GM19328 (cell line): ENCODE data around the gene COL8A2.
"Not testable (repeated sequence)": the region's sequence is repeated elsewhere in the genome, so short reads cannot be mapped to it uniquely, and the experiment has no call there.

Source experiments
- ATAC-seq: cut with Tn5 transposase; IDR thresholded peaks from one replicate; pipeline ENCODE4 v1.9.1; 2021; ENCODE audit warnings: mild to moderate bottlenecking, moderate library complexity; ENCODE audit not compliant: unreplicated experiment

The COL8A2 gene

DNA sequence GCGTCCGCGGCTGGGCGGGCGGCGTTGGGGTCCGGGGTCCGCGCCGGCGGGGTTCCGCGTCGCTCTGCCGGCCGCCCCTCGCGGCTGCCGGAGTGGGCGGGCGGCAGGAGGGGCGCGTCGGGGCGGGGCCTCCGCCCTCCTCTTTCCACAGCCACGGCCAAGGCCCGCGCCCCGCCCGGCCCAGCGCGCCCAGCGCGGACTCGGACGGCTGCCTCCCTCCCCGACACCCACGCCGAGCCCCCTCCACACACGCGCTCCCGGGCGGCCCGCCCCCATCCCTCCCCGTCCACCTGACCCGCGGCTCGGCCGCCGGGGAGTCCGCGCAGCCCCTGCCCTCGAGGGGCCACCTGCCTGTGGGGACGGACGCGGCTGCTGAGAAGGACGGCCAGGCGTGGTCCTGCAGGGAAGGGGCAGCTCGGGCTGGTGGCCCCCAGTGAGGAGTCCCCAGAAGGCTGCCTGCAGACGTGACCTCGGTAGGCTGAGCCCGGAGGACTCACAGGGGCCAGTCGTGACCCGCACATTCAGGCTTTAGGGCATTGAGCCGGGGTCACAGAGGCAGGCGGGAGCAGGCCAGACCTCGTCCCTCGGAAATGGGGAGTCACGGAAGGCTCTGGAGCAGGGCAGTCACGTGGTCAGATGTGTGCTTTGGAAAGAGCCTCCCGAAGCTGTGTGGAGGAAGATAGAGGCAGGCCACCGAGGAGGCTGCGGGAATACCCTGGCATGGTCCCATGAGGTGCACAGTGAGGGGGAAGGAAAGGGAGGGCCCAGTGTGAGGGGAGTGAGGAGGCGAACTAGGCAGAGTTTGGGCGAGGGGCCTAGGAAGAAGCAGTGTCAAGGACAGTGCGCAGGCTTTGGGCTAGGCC lies at the start of gene COL8A2:
Gene COL8A2, minus strand, starts transcription at position 94 of the 863 bp plus-strand sequence. CDS start 24,980 bp downstream, outside the sequence.
- no peak for ATAC-seq

DNA sequence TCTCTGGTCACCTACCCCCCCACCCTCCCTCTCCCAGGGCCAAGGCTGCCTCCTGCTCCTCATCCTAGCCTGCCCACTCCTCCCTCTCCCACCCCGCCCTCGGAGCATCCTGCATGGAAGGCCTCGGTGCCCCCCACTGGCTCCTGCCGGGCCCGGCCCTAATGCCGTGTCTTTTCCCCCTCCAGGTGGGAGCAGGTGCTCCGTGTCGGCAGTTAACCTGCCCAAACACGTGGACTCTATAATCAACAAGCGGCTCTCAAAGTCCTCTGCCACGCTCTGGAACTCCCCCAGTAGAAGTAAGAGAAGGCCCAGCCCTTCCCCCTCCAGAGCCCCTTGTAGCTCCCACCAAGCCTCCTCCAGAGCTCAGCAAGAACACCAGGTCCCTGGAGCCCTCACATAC lies 49.7 kb upstream of the COL8A2 start:
- no peak for ATAC-seq

DNA sequence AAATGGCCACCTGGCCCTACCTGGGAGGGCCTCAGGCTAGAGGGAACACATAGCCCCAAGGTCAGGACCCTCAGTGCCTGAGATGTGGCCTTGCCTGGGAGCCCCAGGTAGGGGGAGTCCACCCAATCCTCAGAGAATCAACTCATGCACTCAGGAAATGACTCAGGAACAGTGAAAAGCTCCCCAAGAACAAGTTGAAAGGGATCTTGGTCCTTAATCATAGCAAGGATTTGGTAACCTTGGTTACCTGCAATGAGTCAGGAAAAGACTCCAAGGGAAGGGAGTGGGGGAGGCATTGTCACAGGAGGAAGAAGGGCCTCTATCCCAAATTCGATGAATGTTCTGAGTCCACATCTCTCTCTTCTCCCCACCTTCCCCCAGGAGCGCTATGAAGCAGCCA lies 48.0 kb upstream of the COL8A2 start:
- no peak for ATAC-seq

DNA sequence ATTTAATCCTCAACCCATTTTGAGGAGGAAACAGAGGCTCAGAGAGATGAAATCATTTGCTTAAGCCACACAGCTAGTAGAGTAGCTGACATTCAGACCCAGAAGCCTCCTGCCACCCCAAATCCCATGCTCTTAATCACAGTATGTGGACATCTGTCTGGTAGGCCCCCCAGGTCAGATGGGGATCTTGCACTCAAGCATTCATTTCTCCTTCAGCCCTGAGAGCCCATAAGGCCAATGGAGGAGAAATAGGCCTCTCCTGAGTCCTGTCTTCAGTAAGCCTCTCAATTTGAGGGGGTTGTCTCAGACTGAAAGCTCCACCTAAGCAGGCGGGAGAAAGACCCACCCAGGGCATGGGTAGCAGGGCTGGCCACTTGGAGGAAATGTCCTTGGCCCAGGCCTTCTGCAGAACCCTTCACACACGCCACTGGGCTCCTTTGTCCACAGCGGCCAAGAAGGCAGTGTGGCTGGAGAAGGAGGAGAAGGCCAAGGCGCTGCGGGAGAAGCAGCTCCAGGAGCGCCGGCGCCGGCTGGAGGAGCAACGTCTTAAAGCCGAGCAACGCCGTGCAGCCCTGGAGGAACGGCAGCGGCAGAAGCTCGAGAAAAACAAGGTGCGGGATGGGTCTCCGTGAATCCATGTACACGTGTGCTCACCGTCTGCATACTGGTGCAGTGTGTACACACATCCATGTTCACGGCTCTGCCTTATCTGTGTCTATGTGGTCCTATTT lies 47.2 kb upstream of the COL8A2 start:
- ATAC-seq: no peak

DNA sequence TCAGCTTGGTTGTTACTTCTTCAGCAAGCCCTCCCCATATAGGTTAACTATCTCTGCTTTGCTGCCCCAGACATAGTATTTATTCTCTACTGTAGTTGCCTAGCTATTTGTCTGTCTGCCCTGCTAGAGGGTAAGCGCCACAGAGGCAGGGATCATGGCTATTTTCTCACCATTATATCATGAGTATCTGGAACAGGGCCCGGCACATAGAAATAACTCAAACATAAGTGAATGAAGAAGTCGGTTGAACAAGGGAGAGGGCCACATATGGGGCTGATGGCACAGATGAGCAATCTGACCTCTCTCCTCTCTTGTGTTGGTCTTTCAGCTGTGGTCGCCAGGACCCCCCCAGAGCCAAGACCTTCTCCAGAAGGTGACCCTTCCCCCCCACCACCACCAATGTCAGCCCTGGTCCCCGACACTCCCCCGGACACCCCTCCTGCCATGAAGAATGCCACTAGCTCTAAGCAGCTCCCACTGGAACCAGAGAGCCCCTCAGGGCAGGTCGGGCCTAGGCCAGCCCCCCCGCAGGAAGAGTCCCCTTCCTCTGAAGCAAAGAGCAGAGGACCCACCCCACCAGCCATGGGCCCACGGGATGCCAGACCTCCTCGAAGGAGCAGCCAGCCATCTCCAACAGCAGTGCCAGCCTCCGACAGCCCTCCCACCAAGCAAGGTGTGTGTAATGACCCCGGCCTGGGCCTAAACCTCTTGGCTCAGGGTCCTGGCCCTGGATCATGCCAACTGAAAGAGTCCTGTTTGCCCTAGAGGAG lies 45.8 kb upstream of the COL8A2 start:
- ATAC-seq: no peak

DNA sequence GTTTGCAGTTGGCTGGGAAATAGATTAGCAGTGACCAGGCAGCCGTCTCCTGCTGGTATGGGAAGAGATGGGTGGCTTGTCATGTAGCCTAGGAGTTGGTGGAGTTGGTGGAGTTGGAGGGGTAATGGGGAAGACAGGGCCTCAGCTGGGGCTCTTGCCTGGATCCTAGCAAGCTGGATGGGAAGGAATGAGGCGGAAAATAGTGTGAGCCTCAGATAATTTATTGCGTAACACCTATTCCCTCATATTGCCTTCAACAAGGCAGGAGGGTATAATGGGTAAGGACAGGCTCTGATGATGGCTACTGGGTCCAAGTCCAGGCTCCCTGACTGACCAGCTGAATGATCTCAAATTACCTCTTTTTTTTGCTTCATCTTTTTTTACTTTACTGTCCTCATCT lies 43.5 kb upstream of the COL8A2 start:
- no peak for ATAC-seq

DNA sequence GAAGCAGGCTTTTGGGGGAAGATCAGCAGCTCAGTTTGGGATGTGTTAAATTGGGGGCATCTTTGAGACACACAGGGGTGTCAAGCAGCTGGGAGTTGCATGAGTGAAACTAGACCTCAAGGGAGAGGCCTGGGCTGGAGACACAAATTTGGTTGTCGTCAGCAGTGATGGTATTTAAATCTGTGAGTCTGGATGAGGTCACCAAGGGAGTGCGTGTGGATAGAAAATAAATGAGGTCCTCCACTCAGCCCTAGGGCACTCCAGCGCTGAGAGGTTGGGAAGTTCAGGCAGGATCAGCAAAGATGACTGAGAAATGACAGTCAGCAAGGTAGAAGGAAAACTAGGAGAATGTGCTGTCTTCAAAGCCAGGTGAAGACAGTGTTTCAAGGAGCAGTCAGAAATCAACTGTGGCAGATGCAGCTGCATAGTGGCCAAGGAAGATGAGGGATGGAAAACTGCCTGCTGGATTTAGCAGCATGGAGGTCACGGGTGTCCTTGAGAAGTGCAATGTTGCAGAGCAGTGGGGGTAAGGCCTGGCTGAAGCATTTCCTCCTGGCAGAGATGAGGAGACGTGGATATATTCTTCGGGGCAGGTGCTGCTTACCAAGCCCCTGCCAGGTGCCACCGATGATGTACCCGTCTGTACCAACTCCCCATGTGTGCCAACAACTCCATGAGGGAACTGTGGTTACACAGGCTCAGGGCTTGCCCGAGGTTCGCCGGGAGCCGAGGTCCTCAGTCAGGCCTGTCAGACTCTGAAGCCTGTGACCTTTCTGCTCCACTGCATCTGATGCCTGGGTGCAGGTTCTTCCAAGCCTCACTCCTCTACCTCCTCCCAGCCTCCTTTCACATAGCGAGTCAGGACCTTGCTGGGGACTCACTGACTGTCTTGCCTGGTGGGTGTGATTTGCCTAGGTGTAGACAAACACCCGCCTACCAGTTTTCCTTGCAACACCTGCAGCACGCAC lies 42.2 kb upstream of the COL8A2 start:
- ATAC-seq: no peak

DNA sequence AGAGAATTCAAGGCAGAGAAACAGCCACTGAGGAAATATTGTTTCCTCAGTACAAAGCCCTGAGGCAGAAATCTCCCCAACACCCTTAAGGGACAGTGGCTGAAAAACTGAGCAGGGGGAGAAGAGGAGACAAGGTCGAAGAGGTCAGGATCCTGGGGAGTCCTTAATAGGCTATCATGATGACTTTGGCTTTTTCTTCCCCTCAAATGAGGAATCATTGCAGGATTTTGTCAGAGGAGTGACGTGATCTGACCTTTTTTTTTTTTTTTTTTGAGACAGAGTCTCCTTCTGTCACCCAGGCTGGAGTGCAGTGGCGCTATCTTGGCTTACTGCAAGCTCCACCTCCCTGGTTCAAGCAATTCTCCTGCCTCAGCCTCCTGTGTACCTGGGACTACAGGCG lies 41.1 kb upstream of the COL8A2 start:
- no peak for ATAC-seq

DNA sequence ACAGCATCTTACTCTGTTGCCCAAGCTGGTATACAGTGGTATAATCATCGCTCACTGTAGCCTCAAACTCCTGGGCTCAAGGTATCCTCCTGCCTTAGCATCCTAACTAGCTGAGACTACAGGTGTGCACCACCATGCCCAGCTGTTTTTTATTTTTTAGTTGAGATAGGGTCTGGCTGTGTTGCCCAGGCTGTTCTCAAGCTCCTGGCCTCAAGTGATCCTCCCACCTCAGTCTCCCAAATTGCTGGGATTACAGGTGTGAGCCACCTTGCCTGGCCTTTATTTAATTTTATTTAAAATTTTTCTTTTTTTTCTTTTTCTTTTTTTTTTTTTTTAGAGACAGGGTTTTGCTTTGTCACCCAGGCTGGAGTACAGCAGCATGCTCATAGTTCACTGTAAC lies 40.1 kb upstream of the COL8A2 start:
- no peak for ATAC-seq

DNA sequence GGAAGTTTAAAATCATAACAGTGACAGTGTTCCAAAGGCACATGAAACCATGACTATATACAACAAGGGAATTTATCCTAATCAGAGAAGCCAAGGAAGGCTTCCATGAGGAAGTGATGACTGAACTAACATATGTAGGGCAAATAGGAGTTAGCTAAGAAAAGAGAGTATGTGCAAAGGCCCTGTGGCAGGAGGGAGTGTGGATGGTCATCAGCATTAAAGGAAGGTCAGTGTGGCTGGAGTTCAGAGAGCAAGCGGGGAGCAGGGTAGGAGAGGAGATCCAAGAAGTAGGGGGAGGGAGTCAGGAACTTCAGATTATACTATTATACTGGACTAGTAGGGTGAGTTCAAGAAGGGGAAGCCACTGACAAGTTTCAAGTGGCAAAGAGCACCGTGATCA lies 39.3 kb upstream of the COL8A2 start:
- no peak for ATAC-seq

DNA sequence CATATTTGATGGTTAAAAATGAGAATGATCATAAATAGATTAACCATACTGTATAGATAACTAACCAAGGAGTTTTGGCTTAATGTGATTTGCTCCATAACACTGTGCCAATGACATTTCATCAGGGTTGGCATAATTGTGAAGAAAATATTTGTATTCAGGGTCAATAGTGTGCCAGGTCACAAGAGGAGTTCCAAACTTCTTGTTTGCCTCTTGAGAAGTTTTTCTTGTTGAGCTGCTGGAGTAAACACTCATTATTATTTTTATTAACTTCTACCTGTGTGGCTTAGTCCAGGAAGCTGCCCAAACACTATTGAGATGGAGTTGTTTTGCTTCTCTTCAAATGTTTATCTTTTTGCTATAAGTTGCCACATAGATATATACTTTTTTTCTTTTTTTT lies 38.4 kb upstream of the COL8A2 start:
- ATAC-seq: no peak

DNA sequence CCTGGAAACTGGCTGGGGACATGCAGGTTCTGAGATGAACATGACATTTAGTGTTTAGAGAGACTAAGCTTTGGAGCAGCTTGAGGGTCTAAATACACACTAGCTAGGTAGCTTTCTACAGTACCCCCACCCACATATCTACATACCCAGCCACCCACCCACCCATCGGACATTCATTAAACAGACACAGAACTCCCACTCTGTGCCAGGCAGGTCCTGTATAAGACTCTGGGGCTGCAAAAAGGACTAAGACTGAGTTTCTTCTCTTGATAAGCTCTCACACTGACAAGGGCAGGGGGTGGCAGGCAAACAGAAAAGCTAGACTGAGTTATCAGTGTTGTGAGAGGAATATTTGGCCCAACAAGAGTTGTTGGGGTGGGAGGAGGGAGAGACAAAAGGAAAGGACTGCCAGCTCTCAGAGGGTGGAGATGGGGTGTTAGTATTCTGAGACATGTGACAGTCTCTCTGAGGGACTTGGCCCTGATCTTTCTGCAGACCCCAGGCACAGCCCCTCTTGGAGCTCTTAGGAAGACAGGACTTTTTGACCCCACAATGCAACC lies 37.7 kb upstream of the COL8A2 start:
- no peak for ATAC-seq

DNA sequence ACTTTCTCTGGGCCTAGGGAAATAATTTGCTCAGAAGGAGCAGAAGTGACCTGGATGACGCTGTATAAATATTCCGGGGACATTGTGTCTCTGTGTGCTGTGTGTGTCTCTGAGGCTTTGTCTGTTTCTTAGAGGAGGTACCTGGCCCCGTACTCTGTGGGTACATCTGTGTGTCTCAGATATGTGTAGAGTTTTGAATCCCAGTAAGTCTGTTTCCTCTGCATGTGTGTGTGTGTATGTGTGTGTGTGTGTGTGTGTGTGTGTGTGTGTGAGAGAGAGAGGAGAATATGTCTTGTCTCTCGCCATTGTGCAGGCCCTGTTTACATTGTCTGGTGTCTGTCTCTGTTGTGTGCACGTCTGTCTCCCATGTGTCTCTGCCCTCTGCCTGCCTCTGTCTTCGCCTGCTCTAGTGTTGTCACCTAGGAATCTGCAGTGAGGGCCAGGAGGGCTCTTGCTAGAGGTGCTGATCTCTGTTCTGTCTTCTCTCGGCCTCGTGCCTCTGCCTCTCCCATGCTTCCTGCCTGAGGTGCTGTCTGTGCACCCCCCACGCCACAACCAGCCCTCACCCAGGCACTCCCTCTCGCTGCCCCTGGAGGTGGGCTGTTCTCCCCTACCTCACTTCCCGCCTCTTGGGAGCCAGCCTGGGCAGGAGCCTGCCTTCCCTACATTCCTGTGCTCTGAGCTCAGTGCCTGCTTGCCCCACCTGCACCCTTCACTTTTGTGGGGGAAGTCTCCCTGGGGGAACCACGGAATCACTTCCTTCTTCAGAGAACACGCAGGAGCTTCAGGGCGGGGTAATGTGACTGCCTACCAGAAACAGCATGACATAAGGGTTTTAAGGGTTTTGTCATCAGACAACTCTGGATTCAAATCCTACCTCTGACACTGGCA lies 36.9 kb upstream of the COL8A2 start:
- no peak for ATAC-seq

DNA sequence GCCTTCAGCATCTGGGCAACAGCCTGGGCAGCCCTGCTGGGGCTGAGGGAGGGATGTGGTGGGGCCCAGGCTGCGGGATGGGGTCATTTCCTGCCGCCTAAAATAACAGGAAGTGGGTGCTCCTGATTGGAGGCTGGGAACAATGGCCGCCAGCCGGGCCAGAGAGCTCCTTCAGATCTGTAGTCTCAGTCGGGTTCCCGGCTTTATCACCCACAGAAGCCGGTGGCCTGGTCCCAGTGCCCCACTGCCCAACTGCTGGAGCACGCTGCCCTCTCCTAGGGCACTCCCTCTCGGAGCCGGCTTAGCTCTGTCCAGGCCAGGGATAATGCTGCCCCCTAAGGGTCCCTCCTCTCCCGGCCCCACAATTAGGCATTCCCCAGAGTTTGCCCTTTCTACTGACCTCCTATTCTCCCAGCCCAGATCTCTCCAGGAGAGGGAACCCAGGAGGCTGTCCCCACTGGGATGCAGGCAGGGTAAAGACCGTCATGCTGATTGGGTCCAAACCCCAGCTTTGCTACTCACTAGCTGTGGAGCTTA lies 36.0 kb upstream of the COL8A2 start:
- no peak for ATAC-seq

DNA sequence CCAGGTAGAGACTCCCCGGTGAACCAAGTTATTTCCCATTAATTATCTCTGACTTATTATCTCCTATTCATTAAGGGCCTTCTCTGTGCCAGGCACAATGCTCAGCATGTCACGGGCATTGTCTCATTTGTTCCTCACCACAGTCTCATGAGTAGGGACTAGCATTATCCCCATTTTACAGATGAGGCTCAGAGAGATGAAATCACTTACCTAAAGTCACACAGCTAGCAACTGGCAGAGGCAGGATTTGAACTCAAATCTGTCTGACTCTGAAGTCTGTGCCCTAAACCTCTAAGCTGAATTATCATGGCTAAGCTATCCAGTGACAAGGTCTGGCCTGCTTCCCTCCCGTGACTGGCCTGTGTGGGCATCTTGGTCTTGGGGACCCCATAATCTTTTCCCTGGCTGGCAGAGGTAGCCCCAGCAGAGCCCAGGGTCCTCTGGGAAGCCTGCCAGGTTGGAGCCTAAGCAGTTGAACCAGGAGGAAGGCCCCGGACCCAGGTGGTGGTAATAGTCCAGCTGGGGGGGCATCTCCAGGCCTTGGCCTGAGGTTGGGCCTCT lies 35.4 kb upstream of the COL8A2 start:
- no peak for ATAC-seq

DNA sequence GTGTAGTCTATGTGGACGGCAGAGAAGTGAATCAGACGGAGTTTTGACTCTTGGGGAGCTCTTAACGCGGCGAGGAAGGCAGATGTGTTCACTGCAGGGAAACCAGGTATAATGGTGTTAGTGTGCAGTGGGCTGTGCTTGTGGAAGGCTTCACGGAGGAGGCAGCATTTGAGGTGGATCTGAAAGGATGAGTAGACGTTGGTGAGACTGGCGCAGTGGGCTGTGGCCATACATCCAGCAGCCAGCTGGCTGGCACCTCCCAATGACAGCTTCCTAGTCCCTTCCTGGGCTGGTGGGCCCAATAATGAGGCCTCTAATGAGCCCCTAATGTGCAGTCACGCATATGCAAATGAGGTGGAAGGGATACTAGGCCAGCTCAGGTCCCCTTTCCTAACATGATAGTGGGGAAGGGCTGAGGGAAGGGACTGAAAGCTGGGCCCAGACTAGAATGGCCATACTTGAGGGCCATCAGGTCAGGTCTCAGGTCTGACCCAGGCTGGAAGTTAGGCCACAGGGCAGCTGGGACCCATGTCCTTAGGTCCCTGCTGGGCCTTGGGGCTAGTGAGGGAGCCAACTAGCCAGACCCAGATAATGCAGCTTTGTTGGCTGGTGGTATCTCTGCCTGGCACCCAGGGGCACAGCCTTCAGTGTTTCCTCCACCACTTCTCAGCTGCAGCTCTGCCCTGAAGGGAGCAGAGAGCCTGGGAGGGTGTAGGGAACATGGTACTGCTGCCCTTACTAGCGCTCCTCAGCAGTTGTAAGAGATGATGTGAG lies 34.8 kb upstream of the COL8A2 start:
- ATAC-seq: no peak

DNA sequence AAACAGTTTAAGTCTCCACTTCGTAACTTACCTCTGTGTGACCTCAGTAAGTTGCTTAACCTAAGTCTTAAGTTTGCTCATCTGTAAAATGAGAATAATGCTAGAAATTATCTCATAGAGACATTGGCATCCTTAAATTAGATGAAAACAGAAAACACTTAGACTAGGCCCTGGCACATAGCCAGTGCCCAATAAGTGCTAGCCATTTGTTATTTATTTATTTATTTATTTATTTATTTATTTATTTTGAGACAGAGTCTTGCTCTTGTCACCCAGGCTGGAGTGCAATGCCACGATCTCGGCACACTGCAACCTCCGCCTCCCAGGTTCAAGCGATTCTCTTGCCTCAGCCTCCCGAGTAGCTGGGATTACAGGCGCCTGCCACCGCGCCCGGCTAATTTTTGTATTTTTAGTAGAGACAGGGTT lies 33.8 kb upstream of the COL8A2 start:
- not testable (repeated sequence) for ATAC-seq
